Liver (tissue), 4 donors: ENCODE measurements around the gene SLC39A3. TPM values are rescaled to one million over a fixed set of nuclear protein-coding genes. Genes with fewer than 3 reads are reported as not detected.

Experiments used
- polyA plus RNA-seq, 2 donors: library from polyadenylated mRNA; stranded (reverse) in 1 of 2; unstranded in 1 of 2; fragments of 200-250 nt in 1 of 2; fragments of >200 nt in 1 of 2; fragmentation: Nextera tagmentation in 1 of 2; extraction: Ambion mirVana in 1 of 2; gene quantifications; one replicate each; pipeline versions ENCODE4 v1.2.1 to v1.2.3, GENCODE V29; 2013 to 2015
- total RNA-seq, 2 donors: library from RNA; depleted of rRNA; stranded (reverse); fragments of >200 nt; gene quantifications; one replicate each; pipeline ENCODE4 v1.2.3, GENCODE V29; 2014
- donor health status: healthy.
- donor health status: healthy.
- donor health status: healthy.

The SLC39A3 gene
- total and polyA plus RNA-seq, 4 donors, result 19.8 to 29.0 (median 24.2) TPM

Other genes with a start within 250 kb of the SLC39A3 start
- gene GNG7, start 37.3 kb downstream of the SLC39A3 start, total RNA-seq, result 1 to 10 TPM in 1 of 2 donors, under 1 TPM in 1; 0.75 to 1.1 TPM
- 1 to 10 TPM; 1.1 to 1.9 TPM for gene GNG7, start 37.3 kb downstream of the SLC39A3 start, polyA plus RNA-seq
- under 1 TPM; 0.08 to 0.09 TPM for gene DIRAS1, start 18.6 kb downstream of the SLC39A3 start, total RNA-seq
- gene DIRAS1, start 18.6 kb downstream of the SLC39A3 start, polyA plus RNA-seq, result under 1 TPM in 1 of 2 donors, not detected in 1; 0.01 TPM
- 10 to 100 TPM; 16.7 to 23.2 TPM for gene SGTA, start 43.3 kb upstream of the SLC39A3 start, total RNA-seq
- gene SGTA, start 43.3 kb upstream of the SLC39A3 start, polyA plus RNA-seq, result 10 to 100 TPM; 18.9 to 38.4 TPM
- 10 to 100 TPM; 45.6 to 56.2 TPM for gene THOP1, start 45.5 kb upstream of the SLC39A3 start, total RNA-seq
- 10 to 100 TPM; 39.1 to 43.8 TPM for gene THOP1, start 45.5 kb upstream of the SLC39A3 start, polyA plus RNA-seq
- gene ZNF554, start 79.9 kb upstream of the SLC39A3 start, total RNA-seq, result 1 to 10 TPM; 2.7 to 3.3 TPM
- 1 to 10 TPM in 1 of 2 donors, under 1 TPM in 1; 0.94 to 1.5 TPM for gene ZNF554, start 79.9 kb upstream of the SLC39A3 start, polyA plus RNA-seq
- gene ZNF555, start 101.5 kb upstream of the SLC39A3 start, total RNA-seq, result 1 to 10 TPM; 2.4 to 2.8 TPM
- gene ZNF555, start 101.5 kb upstream of the SLC39A3 start, polyA plus RNA-seq, result 1 to 10 TPM; 1.3 to 2.0 TPM
- under 1 TPM in 1 of 2 donors, not detected in 1; 0.08 TPM for gene ZNF556, start 127.3 kb upstream of the SLC39A3 start, total RNA-seq
- not detected for gene ZNF556, start 127.3 kb upstream of the SLC39A3 start, polyA plus RNA-seq
- 1 to 10 TPM; 1.4 to 2.8 TPM for gene ZNF57, start 160.9 kb upstream of the SLC39A3 start, total RNA-seq
- 1 to 10 TPM; 1.3 to 2.1 TPM for gene ZNF57, start 160.9 kb upstream of the SLC39A3 start, polyA plus RNA-seq
- gene ZNF77, start 205.0 kb upstream of the SLC39A3 start, total RNA-seq, result 1 to 10 TPM; 2.6 to 3.5 TPM
- 1 to 10 TPM in 1 of 2 donors, under 1 TPM in 1; 0.90 to 1.1 TPM for gene ZNF77, start 205.0 kb upstream of the SLC39A3 start, polyA plus RNA-seq
- gene TLE6, start 237.5 kb upstream of the SLC39A3 start, total RNA-seq, result 1 to 10 TPM in 1 of 2 donors, under 1 TPM in 1; 0.47 to 1.7 TPM
- gene TLE6, start 237.5 kb upstream of the SLC39A3 start, polyA plus RNA-seq, result 1 to 10 TPM in 1 of 2 donors, under 1 TPM in 1; 0.78 to 2.8 TPM